Head of caudate nucleus (tissue), 42 donors: ENCODE results near the gene COL20A1.
"Not testable (repeated sequence)": the region's sequence is repeated elsewhere in the genome, so short reads cannot be mapped to it uniquely, and the experiment has no call there.

Experiments
- DNase-seq, 42 donors: peaks; one replicate each; pipeline versions ENCODE4 v3.0.0 to v3.0.0-alpha.2; 2020 to 2021; ENCODE audit warnings: mixed read lengths in 7 of 42
- intact Hi-C: fragments of 100-400 bp; cut with DNase I; formaldehyde crosslinking; loops from one replicate; pipeline ENCODE4 v1.15.0; 2022

COL20A1 gene

GRCh38 chr20:63339154-63340094 is 46.4 kb downstream of the COL20A1 start:
- DNase-seq, intact Hi-C loops: not testable (repeated sequence)

GRCh38 chr20:63340158-63340688 is 47.2 kb downstream of the COL20A1 start:
- DNase-seq, intact Hi-C loops: not testable (repeated sequence)

- peak in 16 of 42 donors; percentile 10 to 66 (median 38) for DNase-seq
Observed at GRCh38 chr20:63342561-63343459, 49.8 kb downstream of the COL20A1 start.

GRCh38 chr20:63343460-63344445 is 50.8 kb downstream of the COL20A1 start:
- intact Hi-C loops: no loop called here
- DNase-seq: no peak

More at GRCh38 chr20:63342561-63343459, 49.8 kb downstream of the COL20A1 start:
- intact Hi-C loops: no loop called here

GRCh38 chr20:63344616-63345327 is 51.8 kb downstream of the COL20A1 start:
- DNase-seq: no peak
- intact Hi-C loops: no loop called here

GRCh38 chr20:63345328-63346100 is 52.5 kb downstream of the COL20A1 start:
- intact Hi-C loops: no loop called here
- peak in 22 of 42 donors; percentile 20 to 61 (median 38) for DNase-seq

GRCh38 chr20:63346131-63347080 is 53.4 kb downstream of the COL20A1 start:
- peak in 1 of 42 donors; percentile 28 for DNase-seq
- intact Hi-C loops: no loop called here

- intact Hi-C loops: no loop called here
- DNase-seq: no peak
Observed at GRCh38 chr20:63347081-63347741, 54.2 kb downstream of the COL20A1 start.

- DNase-seq: no peak
- intact Hi-C loops: no loop called here
Observed at GRCh38 chr20:63347950-63348827, 55.2 kb downstream of the COL20A1 start.

GRCh38 chr20:63348828-63349515 is 56.0 kb downstream of the COL20A1 start:
- intact Hi-C loops: no loop called here
- no peak for DNase-seq

- intact Hi-C loops: no loop called here
- DNase-seq: no peak
Observed at GRCh38 chr20:63349516-63349895, 56.5 kb downstream of the COL20A1 start.

- DNase-seq: no peak
- intact Hi-C loops: no loop called here
Observed at GRCh38 chr20:63350196-63350595, 57.2 kb downstream of the COL20A1 start.

- intact Hi-C loops: no loop called here
- DNase-seq: no peak
Observed at GRCh38 chr20:63350597-63351325, 57.8 kb downstream of the COL20A1 start.
